Activated CD4-positive, alpha-beta T cell treated with anti-CD3 and anti-CD28 coated beads for 36 hours (primary cell): ENCODE results near the gene ACVR2A. TPM values are rescaled to one million over a fixed set of nuclear protein-coding genes. Genes with fewer than 3 reads are reported as not detected.

Experiments
- ATAC-seq: fragments of 200-7000 bp; cut with Tn5 transposase; one replicate; pipeline ENCODE4 v1.10.0; 2021; ENCODE audit warnings: mild to moderate bottlenecking, moderate library complexity
- CTCF ChIA-PET: fragments of 350-600 bp; sonication (Branson Sonifier 250); formaldehyde crosslinking; loops from one replicate; lab custom pipeline; 2021; ENCODE audit warnings: antibody characterized with exemption; lab: Charles Lee
- POLR2A ChIA-PET: fragments of 350-600 bp; sonication (Branson Sonifier 250); formaldehyde crosslinking; loops from one replicate; lab custom pipeline; 2021; ENCODE audit warnings: antibody characterized with exemption, inconsistent platforms; lab: Charles Lee
- DNase-seq: peaks from one replicate; pipeline ENCODE4 v3.0.0-alpha.2; 2020
- H3K27ac Mint-ChIP-seq: one replicate; pipeline ENCODE4 v1.8.0; 2021; ENCODE audit warnings: mixed read lengths
- H3K27me3 Mint-ChIP-seq: one replicate; pipeline ENCODE4 v1.8.0; 2021; ENCODE audit warnings: mixed read lengths
- H3K36me3 Mint-ChIP-seq: one replicate; pipeline ENCODE4 v1.8.0; 2021; ENCODE audit warnings: low read depth, mixed read lengths
- H3K4me1 Mint-ChIP-seq: one replicate; pipeline ENCODE4 v1.8.0; 2021; ENCODE audit warnings: mixed read lengths
- H3K4me3 Mint-ChIP-seq: one replicate; pipeline ENCODE4 v1.8.0; 2021; ENCODE audit warnings: mild to moderate bottlenecking, moderate library complexity, mixed read lengths
- H3K9me3 Mint-ChIP-seq: one replicate; pipeline ENCODE4 v1.8.0; 2021; ENCODE audit warnings: low read depth, mixed read lengths
- intact Hi-C, 2 experiments: fragments of 100-400 bp; cut with DNase I in 1 of 2; cut with micrococcal nuclease in 1 of 2; formaldehyde crosslinking; loops; one replicate each; pipeline versions ENCODE4 v1.14.2 to v1.15.1; 2022 to 2024; cut with DNase I, micrococcal nuclease
- total RNA-seq, 2 experiments: library from RNA; stranded (reverse); gene quantifications; one replicate each; pipeline ENCODE4 v1.2.3, GENCODE V29; 2021

The ACVR2A gene
- total RNA-seq, 2 experiments from 2014 or later, result 3.5 TPM

DNA sequence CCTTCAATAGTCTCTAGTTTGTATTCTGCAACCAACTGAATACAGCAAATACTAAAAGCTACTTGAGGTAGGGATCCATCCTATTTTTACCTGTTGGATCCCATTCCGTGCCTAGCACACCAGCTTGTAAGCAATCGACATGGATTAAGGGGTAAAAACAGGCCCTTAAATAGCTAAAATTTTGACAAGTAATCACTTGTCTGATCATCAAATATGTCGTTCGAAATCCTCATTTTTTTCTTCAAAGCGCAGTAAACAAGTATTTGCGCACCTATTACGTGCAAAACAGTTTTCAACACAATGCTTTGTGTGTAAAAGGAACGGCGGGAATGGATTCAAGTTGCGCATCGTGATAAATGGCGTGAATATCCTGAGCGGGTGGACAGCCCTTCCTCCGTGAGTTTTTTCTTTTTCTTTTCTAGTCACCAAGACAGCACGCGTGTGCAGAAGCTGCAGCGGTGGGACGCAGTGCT, 1.4 kb upstream of the ACVR2A start:
- DNase-seq (no peak), ATAC-seq (no peak)
- intact Hi-C loops, result loop anchor here (5.0 to 10.0 kb wide), 5 partner anchors 179 to 1034 kb away; partner anchors contain the start of genes KIF5C (in 1 of the 2), MBD5 (in 1 of the 2) and ORC4 (in 1 of the 2)
- Mint-ChIP-seq H3K27me3 (peaks cover 17% of the 10 kb centered on the region), H3K36me3 (peaks cover 1% of the 10 kb centered on the region), H3K4me1 (peaks cover 33% of the 10 kb centered on the region), H3K4me3 (peak overlapping the region; percentile 82), H3K9me3 (no peaks in the 10 kb centered on the region), H3K27ac (peak overlapping the region; percentile 77)
- CTCF ChIA-PET, result interaction anchor here (0.6 to 1.8 kb wide), 5 partner anchors 13 to 1718 kb away, joined by 3 to 5 read pairs (median 3); no protein-coding TSS in a partner anchor
- POLR2A ChIA-PET, result interaction anchor here (0.5 to 2.0 kb wide), 3 partner anchors 177 to 480 kb away, joined by 3 to 7 read pairs (median 4); partner anchors contain the start of genes MBD5 and ORC4

DNA sequence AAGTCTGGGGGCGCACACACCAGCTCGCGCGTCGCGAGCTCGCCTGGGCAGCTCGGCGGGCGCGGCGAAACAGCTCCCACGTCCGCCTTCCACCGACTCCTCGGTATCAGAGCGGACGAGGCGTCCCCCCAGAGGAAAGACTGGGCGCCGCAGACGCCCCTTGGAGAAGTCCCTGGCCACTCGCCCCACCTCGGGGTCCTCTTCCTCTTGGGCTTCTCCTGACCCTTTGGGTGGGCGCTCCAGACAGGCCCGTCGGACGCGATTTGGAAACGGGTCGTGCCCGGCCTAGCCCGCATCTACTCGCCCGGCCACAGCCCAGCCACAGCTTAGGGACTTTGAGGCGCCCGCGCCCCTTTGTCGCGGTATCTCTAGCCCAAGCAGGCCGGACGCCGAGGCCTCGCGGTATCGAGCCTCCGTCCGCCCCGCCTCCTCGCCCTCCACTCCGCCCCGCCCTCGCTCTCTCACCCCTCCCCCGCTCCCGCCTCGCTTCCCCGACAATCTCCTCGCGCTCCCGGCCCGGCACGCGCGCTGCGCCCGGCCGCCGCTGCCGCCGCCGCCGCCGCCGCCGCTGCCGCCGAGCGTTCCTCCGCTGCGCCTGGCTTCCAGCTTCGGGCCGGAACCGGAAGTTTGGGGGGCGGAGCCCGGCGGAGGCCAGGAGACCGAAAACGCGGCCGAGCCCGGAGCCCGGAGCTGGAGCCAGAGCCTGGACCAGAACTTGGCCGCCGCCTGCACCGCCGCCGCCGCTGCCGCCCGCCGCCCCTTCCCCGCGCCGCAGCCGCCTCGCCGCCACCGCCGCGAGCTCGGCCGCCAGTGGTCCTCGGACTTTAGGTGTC, 749 bp upstream of the ACVR2A start:
- Mint-ChIP-seq H3K27ac (peak overlapping the region; percentile 77), H3K4me3 (peak overlapping the region; percentile 82), H3K4me1 (peaks cover 34% of the 10 kb centered on the region), H3K36me3 (peaks cover 2% of the 10 kb centered on the region), H3K9me3 (no peaks in the 10 kb centered on the region), H3K27me3 (peaks cover 14% of the 10 kb centered on the region)
- ATAC-seq (peak; percentile 82), DNase-seq (peak; percentile 93)
- ChIA-PET POLR2A (interaction anchor here (0.5 to 2.0 kb wide), 3 partner anchors 177 to 481 kb away, joined by 3 to 7 read pairs (median 4); partner anchors contain the start of genes MBD5 and ORC4), CTCF (interaction anchor here (0.6 to 1.8 kb wide), 5 partner anchors 12 to 1718 kb away, joined by 3 to 5 read pairs (median 3); no protein-coding TSS in a partner anchor)
- intact Hi-C loops, result loop anchor here (1.0 to 10.0 kb wide), 10 partner anchors 67 to 1033 kb away; partner anchors contain the start of genes ORC4 (in 2 of the 2), KIF5C (in 1 of the 2) and MBD5 (in 1 of the 2)

DNA sequence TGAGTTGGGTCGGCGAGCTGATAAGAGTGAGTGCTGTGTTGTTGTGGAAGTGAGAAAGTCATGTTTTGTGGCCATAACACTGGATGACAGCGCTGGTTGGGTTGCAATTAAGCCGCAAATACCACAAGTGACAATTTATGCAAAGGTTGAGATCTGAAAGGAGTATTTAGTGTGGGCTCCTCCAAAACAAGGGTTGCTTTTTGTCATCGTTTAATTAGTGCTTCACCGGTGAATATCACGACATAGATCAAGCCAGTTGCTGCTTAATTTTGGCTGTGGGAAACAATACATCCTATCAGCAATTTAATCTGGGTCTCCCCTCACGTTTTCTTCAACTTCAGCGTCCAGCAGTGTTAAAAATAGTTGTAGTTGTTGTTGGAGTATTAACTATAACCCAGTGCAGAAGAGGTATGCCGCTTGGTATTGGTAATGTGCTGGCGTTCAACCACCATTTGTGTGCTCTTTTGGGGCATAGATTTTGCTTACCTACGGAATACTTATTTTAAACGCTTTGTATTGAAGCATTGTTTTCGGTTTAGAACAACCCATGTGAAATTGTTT, 662 bp downstream of the ACVR2A start:
- Mint-ChIP-seq H3K36me3 (peaks cover 2% of the 10 kb centered on the region), H3K27ac (peak overlapping the region; percentile 71), H3K4me1 (peaks cover 41% of the 10 kb centered on the region), H3K4me3 (peak overlapping the region; percentile 82), H3K9me3 (no peaks in the 10 kb centered on the region), H3K27me3 (peaks cover 14% of the 10 kb centered on the region)
- DNase-seq (peak; percentile 69), ATAC-seq (peak; percentile 45)
- ChIA-PET CTCF (no interaction called here), POLR2A (no interaction called here)
- intact Hi-C loops, result loop anchor here (2.0 to 10.0 kb wide), 5 partner anchors 65 to 679 kb away; no protein-coding TSS in a partner anchor

DNA sequence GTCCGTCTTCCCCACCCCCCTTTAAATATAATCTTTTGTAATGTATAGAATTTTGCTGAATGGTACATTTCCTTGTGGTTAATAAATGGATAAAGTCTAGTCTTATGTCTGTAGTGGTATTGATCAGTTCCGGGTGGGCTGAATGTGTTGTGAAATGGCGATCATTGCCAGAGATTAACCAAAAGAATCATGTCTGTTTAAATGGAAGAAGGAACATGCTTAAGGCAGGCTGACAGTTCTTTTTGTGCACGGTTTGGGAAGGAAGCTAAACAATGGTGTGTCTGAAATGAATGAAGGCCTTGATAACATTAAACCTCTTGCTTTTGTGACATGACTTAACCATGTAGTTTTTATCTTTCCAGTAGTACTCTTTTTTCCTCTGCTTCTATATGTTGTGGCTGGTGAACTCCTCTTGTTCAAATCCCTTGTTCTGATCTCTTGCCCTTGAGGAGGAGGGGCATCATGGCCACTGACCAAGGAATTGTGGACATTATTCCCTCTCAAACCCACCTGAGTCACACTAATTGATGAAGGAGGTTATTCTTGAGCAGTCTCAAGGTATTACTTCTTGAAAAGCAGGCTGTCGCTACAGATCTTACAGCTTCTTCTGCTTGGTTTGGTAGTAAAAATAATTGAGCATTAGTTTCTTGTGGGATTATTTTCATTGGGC, 1.7 kb downstream of the ACVR2A start:
- intact Hi-C loops, result loop anchor here (2.0 to 10.0 kb wide), 4 partner anchors 212 to 678 kb away; no protein-coding TSS in a partner anchor
- Mint-ChIP-seq H3K27me3 (peaks cover 14% of the 10 kb centered on the region), H3K4me1 (peaks cover 51% of the 10 kb centered on the region), H3K27ac (no peak overlapping the region), H3K4me3 (peak overlapping the region; percentile 82), H3K36me3 (peaks cover 2% of the 10 kb centered on the region), H3K9me3 (no peaks in the 10 kb centered on the region)
- ChIA-PET CTCF (interaction anchor here (1.5 kb wide), 1 partner anchor 64 kb away, joined by 4 read pairs; no protein-coding TSS in a partner anchor), POLR2A (no interaction called here)
- ATAC-seq (no peak), DNase-seq (no peak)

DNA sequence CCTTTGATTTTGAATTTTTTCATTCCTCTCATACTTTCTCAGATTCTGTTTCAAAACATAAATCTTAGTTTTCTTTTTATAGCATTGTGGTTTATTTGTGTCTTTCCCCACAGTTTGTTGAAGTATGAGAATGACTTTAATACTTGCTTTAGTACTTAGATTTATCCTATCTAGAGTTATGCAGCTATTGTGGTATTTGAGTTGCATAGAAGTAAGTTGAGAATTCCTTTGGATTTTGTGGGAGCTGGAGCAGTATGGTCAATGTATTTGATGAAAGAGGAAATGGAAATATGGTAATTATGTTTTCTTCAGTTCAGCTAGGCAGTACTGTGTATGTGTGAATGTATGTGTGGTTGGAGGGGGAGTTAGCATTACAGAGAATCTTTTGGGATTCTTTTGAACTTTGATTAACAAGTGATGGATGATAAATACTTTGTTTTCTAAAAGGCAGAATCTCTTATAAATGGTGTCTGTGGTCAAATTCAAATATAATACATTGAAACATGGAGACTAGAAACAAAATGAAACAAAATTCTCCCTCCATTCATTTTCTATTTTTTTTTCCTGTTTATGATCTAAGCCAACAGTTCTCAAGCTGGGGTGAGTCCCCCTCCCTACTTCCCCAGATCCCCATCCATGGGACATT, 3.0 kb downstream of the ACVR2A start:
- DNase-seq (no peak), ATAC-seq (no peak)
- intact Hi-C loops, result loop anchor here (2.0 to 10.0 kb wide), 4 partner anchors 213 to 677 kb away; no protein-coding TSS in a partner anchor
- CTCF ChIA-PET, result interaction anchor here (1.5 kb wide), 1 partner anchor 63 kb away, joined by 4 read pairs; no protein-coding TSS in a partner anchor
- Mint-ChIP-seq H3K36me3 (peaks cover 2% of the 10 kb centered on the region), H3K27me3 (peaks cover 7% of the 10 kb centered on the region), H3K9me3 (no peaks in the 10 kb centered on the region), H3K27ac (no peak overlapping the region), H3K4me3 (no peak overlapping the region), H3K4me1 (peaks cover 56% of the 10 kb centered on the region)
- POLR2A ChIA-PET, result no interaction called here

DNA sequence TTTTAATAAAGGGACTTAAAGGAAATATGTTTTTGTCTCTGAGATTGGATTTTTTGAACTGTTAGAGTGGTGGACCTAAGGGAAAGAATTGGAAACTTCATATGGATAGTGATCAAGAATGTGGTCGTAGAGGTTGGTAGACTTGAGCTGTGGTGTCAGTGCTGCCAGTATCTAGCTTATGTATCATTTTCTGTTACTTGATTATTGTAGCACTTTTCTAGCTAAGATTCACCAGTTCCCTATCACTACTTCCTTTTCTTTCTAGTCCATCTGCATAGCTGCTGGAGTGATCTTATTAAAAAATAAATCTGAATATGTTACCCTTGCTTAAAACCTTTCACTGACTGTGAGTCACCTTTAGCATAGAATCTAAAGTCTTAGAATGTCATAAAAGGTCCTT, 6.0 kb downstream of the ACVR2A start:
- POLR2A ChIA-PET, result no interaction called here
- ATAC-seq (peak; percentile 28), DNase-seq (no peak)
- H3K4me3 Mint-ChIP-seq, result no peak overlapping the region
- no peak overlapping the region for H3K27ac Mint-ChIP-seq
- peaks cover 59% of the 10 kb centered on the region for H3K4me1 Mint-ChIP-seq
- CTCF ChIA-PET, result interaction anchor here (0.6 to 0.7 kb wide), 2 partner anchors 38 to 80 kb away, joined by 3 read pairs; no protein-coding TSS in a partner anchor
- intact Hi-C loops, result no loop called here
- peaks cover 2% of the 10 kb centered on the region for H3K36me3 Mint-ChIP-seq
- peaks cover 5% of the 10 kb centered on the region for H3K27me3 Mint-ChIP-seq
- no peaks in the 10 kb centered on the region for H3K9me3 Mint-ChIP-seq

DNA sequence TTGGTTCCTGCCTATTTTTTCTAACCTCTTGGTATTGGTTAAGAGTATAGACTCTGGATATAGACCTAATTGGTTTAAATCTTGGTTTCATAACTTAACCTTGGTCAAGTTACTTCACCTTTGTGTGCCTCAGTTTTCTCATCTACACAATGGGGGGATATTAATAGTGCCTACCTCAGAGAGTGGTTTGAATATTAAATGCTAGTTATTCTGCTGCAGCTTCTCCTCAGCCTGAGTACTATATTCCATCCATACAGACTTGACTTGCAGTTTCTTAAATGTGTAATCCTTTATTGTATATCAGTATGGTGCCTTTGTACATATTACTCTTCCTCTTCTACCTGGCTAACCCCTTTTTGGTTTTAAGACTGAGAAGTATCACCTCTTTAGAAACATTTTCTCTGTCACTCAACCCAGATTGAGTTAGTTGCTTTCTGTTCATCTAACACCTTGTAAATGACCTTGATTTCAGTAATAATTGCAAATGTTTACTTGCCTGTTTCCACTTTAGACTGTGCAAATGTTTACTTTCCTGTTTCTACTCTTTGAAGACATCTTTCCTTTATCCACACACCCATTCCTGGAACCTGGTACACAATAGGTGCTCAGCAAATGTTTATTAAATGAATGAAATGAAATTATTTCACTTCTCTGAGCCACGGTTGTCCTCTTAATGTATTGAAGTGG, 6.6 kb downstream of the ACVR2A start:
- CTCF ChIA-PET, result interaction anchor here (0.6 to 0.7 kb wide), 3 partner anchors 39 to 79 kb away, joined by 3 read pairs; no protein-coding TSS in a partner anchor

DNA sequence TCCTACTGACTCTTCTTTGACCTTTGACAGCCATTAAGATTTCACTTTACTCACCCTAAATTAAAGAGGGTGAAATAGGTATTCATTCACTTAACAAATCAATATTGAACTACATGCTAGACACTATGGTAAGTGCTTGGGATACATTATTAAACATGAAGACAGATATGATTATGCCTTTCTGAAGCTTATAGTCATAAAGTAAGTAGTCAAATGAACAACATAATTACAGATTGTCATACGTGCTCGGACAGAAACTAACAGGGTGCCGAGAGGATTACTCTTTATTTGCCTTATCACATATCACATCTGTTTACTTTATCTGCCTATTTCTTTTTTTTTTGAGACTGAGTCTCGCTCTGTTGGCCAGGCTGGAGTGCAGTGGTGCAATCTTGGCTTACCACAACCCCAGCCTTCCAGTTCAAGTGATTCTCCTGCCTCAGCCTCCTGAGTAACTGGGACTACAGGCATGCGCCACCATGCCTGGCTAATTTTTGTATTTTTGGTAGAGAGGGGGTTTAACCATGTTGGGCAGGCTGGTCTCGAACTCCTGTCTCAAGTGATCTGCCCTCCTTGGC, 9.8 kb downstream of the ACVR2A start:
- Mint-ChIP-seq H3K4me1 (peaks cover 46% of the 10 kb centered on the region), H3K27ac (no peak overlapping the region), H3K4me3 (no peak overlapping the region), H3K36me3 (no peaks in the 10 kb centered on the region), H3K27me3 (no peaks in the 10 kb centered on the region), H3K9me3 (no peaks in the 10 kb centered on the region)
- ChIA-PET POLR2A (no interaction called here), CTCF (interaction anchor here (1.6 kb wide), 1 partner anchor 56 kb away, joined by 4 read pairs; no protein-coding TSS in a partner anchor)
- ATAC-seq, result peak; percentile 50
- intact Hi-C loops, result no loop called here
- DNase-seq, result no peak

More for the DNA sequence above, 6.6 kb downstream of the ACVR2A start:
- Mint-ChIP-seq H3K4me1 (peaks cover 56% of the 10 kb centered on the region), H3K9me3 (no peaks in the 10 kb centered on the region), H3K27ac (no peak overlapping the region), H3K27me3 (peaks cover 5% of the 10 kb centered on the region), H3K36me3 (peaks cover 2% of the 10 kb centered on the region), H3K4me3 (no peak overlapping the region)
- DNase-seq, result no peak
- ATAC-seq, result no peak
- POLR2A ChIA-PET, result no interaction called here
- intact Hi-C loops, result no loop called here

DNA sequence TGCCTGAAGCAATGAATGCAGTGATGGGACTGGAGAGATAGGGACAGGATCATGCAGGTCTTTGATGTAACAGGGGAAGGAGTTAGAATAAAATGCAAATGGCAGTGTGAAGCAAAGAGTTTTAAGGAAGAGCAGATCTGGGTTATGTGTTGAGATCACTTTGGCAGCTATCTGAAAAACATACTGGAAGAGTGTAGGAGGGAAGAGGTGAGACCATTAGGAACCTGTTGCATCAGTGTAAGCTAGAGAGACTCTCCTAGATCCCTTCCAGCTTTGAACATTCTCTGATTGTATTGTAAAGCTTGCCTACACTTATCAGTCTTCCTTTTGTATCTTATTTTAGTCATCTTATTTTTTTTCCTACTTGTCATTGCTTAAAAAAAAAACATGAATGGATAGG, 10.5 kb downstream of the ACVR2A start:
- Mint-ChIP-seq H3K36me3 (no peaks in the 10 kb centered on the region), H3K4me1 (peaks cover 44% of the 10 kb centered on the region), H3K4me3 (no peak overlapping the region), H3K27ac (no peak overlapping the region), H3K9me3 (no peaks in the 10 kb centered on the region), H3K27me3 (no peaks in the 10 kb centered on the region)
- ChIA-PET CTCF (interaction anchor here (1.6 kb wide), 1 partner anchor 56 kb away, joined by 4 read pairs; no protein-coding TSS in a partner anchor), POLR2A (interaction anchor here (0.7 kb wide), 1 partner anchor 528 kb away, joined by 7 read pairs; no protein-coding TSS in a partner anchor)
- no peak for DNase-seq
- intact Hi-C loops, result no loop called here
- no peak for ATAC-seq
